ENCODE data around the gene DCST1.

DCST1 gene

DNA sequence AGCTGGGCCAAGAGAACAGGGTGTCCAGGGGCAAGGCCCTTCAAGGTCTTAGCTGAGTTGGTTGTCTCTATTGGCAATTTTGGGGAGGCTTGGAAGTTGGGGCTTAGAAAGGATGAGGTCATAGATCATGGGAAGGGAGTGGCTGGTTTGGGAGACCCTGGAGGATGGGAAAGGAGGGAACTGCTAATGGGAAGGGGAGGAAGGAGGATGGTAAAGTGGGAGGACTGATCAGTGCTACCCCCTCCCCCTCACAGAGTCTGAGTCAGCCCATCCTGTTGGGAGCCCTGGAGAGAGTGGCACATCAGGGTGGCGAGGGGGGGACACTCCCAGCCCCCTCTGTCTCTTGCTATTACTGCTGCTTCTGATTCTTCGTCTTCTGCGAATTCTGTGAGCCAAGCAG lies 35.0 kb downstream of the DCST1 start:
- Histone ChIP-seq H3K9ac (ENCODE audit: low read length) (no peak overlapping the region), H3K4me3 (ENCODE audit: low read length) (no peak overlapping the region), H4K5ac (ENCODE audit: low read length) (no peak overlapping the region), H2AK5ac (ENCODE audit: low read length) (no peak overlapping the region), H3K4me1 (ENCODE audit: control insufficient read depth, low read depth, low read length) (peaks cover 10% of the 10 kb centered on the region), H3K27ac (ENCODE audit: low read depth, low read length) (no peak overlapping the region), H3K23ac (ENCODE audit: low read length) (no peak overlapping the region), H2BK5ac (ENCODE audit: low read length) (no peak overlapping the region), H3K79me1 (ENCODE audit: low read length) (peaks cover 6% of the 10 kb centered on the region), H3K4me2 (ENCODE audit: low read length) (no peak overlapping the region), H3K18ac (ENCODE audit: low read length) (no peak overlapping the region), H2BK120ac (ENCODE audit: low read depth, low read length) (no peak overlapping the region), H4K8ac (ENCODE audit: low read depth, low read length) (no peak overlapping the region), H3K27me3 (ENCODE audit: insufficient read depth, low read length, poor library complexity) (no peaks in the 10 kb centered on the region), H3K79me2 (ENCODE audit: control insufficient read depth, insufficient read depth, low read length) (no peaks in the 10 kb centered on the region), H3K36me3 (ENCODE audit: control insufficient read depth, insufficient read depth, low read length) (peaks cover 2% of the 10 kb centered on the region), H3K56ac (ENCODE audit: low read length) (no peak overlapping the region), H2BK15ac (replicated peaks; ENCODE audit: low read depth) (no peak overlapping the region), H3K4ac (ENCODE audit: low read depth, low read length) (no peak overlapping the region)
- DNase-seq, result no peak
- no CpG with 5 or more reads among the region's 3 CpGs for WGBS (ENCODE audit: extremely low coverage, insufficient coverage, low lambda C conversion rate)

DNA sequence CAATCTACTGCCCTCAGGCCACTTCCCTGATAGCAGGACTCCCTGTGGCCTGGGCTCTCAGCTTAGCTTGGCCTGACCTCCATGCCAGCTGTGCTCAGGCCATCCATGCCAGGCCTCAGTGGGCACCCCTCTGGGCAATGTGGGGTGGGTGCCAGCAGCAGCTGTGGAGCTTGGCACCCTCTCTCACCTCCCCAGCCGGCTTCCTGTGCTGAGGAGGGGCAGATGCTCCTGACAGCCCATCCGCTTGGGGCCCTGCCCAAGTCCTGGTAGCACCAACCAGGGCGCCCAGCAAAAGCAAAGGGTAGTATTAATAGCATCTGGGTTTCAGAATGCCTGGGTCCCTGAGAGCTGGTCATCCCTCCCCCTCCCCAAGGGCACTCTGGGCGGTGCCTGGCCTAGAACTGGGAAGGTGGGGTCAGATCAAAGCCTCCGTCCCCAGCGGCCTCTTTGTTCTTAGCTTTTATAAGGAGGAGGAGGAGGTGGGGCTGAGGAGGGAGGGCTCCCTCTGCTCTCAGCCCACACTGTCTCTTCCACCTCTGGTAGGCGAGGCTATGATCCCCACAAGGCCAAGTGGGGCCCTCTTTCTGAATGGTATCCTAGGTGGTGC lies 36.0 kb downstream of the DCST1 start:
- no peak overlapping the region for H2AK5ac ChIP-seq (ENCODE audit: low read length)
- no peak overlapping the region for H2BK5ac ChIP-seq (ENCODE audit: low read length)
- peaks cover 2% of the 10 kb centered on the region for H3K36me3 ChIP-seq (ENCODE audit: control insufficient read depth, insufficient read depth, low read length)
- no peak overlapping the region for H3K27ac ChIP-seq (ENCODE audit: low read depth, low read length)
- no peak overlapping the region for H2BK15ac ChIP-seq (replicated peaks; ENCODE audit: low read depth)
- DNase-seq, result no peak
- no peaks in the 10 kb centered on the region for H3K27me3 ChIP-seq (ENCODE audit: insufficient read depth, low read length, poor library complexity)
- H2BK120ac ChIP-seq (ENCODE audit: low read depth, low read length), result no peak overlapping the region
- peaks cover 10% of the 10 kb centered on the region for H3K4me1 ChIP-seq (ENCODE audit: control insufficient read depth, low read depth, low read length)
- peaks cover 6% of the 10 kb centered on the region for H3K79me1 ChIP-seq (ENCODE audit: low read length)
- H3K4me3 ChIP-seq (ENCODE audit: low read length), result no peak overlapping the region
- H3K23ac ChIP-seq (ENCODE audit: low read length), result no peak overlapping the region
- H3K79me2 ChIP-seq (ENCODE audit: control insufficient read depth, insufficient read depth, low read length), result no peaks in the 10 kb centered on the region
- WGBS (ENCODE audit: extremely low coverage, insufficient coverage, low lambda C conversion rate), result no CpG with 5 or more reads among the region's 7 CpGs
- H3K18ac ChIP-seq (ENCODE audit: low read length), result no peak overlapping the region
- peak overlapping the region; percentile 4 for H3K4me2 ChIP-seq (ENCODE audit: low read length)
- H3K4ac ChIP-seq (ENCODE audit: low read depth, low read length), result no peak overlapping the region
- H3K9ac ChIP-seq (ENCODE audit: low read length), result peak overlapping the region; percentile 20
- no peak overlapping the region for H4K8ac ChIP-seq (ENCODE audit: low read depth, low read length)
- H4K5ac ChIP-seq (ENCODE audit: low read length), result no peak overlapping the region
- peak overlapping the region; percentile 35 for H3K56ac ChIP-seq (ENCODE audit: low read length)

DNA sequence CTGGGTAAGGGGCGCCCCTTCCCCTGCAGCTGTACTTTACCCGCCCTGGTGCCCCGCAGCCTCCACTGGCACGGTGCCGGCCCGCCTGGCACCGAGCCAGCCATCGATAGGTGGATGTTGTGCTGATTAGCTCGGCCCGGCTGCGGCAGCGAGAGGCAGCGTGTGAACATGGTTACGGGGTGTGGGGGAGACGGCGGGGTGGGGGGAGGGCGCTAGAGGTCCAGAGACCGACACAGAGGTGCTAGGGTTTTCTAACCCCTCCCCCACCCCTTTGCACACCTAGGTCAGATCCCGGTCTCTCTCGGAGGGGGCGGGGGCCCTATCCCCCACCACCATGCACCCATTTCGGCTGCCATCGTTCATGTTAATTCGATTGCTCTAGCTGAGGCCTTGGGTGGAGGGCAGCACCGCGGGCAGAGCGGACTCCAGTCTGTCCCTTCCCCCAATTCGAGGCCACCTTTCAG lies 36.6 kb downstream of the DCST1 start:
- Histone ChIP-seq H3K79me2 (ENCODE audit: control insufficient read depth, insufficient read depth, low read length) (no peaks in the 10 kb centered on the region), H3K79me1 (ENCODE audit: low read length) (peaks cover 6% of the 10 kb centered on the region), H4K8ac (ENCODE audit: low read depth, low read length) (no peak overlapping the region), H3K9ac (ENCODE audit: low read length) (peak overlapping the region; percentile 55), H2BK5ac (ENCODE audit: low read length) (no peak overlapping the region), H2BK15ac (replicated peaks; ENCODE audit: low read depth) (no peak overlapping the region), H3K56ac (ENCODE audit: low read length) (peak overlapping the region; percentile 35), H3K18ac (ENCODE audit: low read length) (no peak overlapping the region), H3K4ac (ENCODE audit: low read depth, low read length) (no peak overlapping the region), H3K36me3 (ENCODE audit: control insufficient read depth, insufficient read depth, low read length) (peaks cover 2% of the 10 kb centered on the region), H3K23ac (ENCODE audit: low read length) (no peak overlapping the region), H2AK5ac (ENCODE audit: low read length) (no peak overlapping the region), H3K27ac (ENCODE audit: low read depth, low read length) (no peak overlapping the region), H3K4me1 (ENCODE audit: control insufficient read depth, low read depth, low read length) (peaks cover 9% of the 10 kb centered on the region), H3K4me2 (ENCODE audit: low read length) (peak overlapping the region; percentile 78), H3K27me3 (ENCODE audit: insufficient read depth, low read length, poor library complexity) (no peaks in the 10 kb centered on the region), H3K4me3 (ENCODE audit: low read length) (no peak overlapping the region), H2BK120ac (ENCODE audit: low read depth, low read length) (no peak overlapping the region), H4K5ac (ENCODE audit: low read length) (no peak overlapping the region)
- no peak for DNase-seq
- WGBS (ENCODE audit: extremely low coverage, insufficient coverage, low lambda C conversion rate), result no CpG with 5 or more reads among the region's 28 CpGs

DNA sequence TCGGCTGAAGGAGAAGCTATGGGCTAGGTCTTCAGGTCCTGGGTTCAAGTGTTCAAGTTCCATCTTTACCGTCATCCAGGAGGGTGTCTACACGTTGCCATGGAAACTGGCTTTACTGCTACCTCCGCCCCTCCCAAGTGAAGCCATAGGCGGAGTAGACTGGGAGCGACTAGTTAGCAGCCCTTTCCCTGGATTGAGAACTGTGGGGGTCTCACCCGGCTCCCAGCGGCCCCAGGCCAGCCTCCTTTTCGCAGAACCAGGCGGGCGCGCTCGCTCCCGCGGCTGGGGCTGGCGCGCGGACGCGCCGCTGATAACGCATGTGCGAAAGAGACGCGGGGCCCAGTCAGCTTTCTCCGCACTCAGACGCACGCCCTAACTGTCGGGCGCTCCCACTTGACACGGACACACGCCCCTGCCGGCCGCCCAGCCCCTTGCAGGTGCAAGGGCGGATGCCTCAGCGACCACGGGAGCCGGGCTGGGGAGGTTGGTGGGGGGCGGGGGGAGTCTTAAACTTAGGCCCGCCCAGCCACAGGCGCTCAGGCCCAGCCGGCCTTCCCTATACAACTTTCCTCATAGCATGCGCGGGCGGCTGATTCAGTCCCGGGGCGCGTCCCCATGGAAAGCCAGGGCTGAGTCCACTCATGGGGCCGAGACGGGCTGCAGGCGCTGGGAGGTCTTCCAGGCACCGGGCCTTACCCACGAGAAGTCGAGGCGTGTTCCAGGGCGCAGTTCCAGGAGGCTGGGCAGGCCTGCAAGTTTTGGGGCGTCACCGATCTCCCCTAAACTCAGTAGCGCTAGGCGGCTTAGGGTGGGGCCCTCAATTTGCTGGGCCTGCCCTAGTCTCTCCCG lies 37.3 kb downstream of the DCST1 start:
- H3K27me3 ChIP-seq (ENCODE audit: insufficient read depth, low read length, poor library complexity), result no peaks in the 10 kb centered on the region
- peaks cover 2% of the 10 kb centered on the region for H3K36me3 ChIP-seq (ENCODE audit: control insufficient read depth, insufficient read depth, low read length)

DNA sequence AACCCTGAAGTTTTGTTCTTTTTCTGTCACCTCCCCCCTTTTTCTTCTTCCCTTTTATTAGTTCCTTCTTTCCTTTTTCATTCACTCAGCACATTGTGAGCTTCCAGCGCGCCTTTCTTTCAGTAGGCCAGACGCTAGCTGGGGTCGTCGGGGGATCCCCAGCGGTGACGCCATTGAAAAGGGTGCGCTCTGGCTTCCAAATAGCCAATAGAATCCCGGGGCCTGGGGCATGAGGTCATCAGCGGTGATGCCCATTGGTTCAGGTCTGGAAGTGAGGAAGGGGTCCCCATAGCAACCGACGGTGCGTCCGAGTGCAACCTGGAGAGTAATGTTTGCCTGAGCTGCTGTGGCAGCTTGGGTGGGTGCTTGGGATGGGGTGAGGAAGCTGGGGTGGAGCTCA lies 38.1 kb downstream of the DCST1 start:
- H3K27me3 ChIP-seq (ENCODE audit: insufficient read depth, low read length, poor library complexity), result no peaks in the 10 kb centered on the region
- no peak overlapping the region for H3K4ac ChIP-seq (ENCODE audit: low read depth, low read length)
- H3K18ac ChIP-seq (ENCODE audit: low read length), result no peak overlapping the region
- no peak overlapping the region for H2BK5ac ChIP-seq (ENCODE audit: low read length)
- H2BK120ac ChIP-seq (ENCODE audit: low read depth, low read length), result no peak overlapping the region
- H3K27ac ChIP-seq (ENCODE audit: low read depth, low read length), result no peak overlapping the region
- peaks cover 8% of the 10 kb centered on the region for H3K4me1 ChIP-seq (ENCODE audit: control insufficient read depth, low read depth, low read length)
- peaks cover 2% of the 10 kb centered on the region for H3K36me3 ChIP-seq (ENCODE audit: control insufficient read depth, insufficient read depth, low read length)
- no peak overlapping the region for H3K4me3 ChIP-seq (ENCODE audit: low read length)
- no peak overlapping the region for H3K56ac ChIP-seq (ENCODE audit: low read length)
- H4K5ac ChIP-seq (ENCODE audit: low read length), result no peak overlapping the region
- H3K9ac ChIP-seq (ENCODE audit: low read length), result no peak overlapping the region
- WGBS (ENCODE audit: extremely low coverage, insufficient coverage, low lambda C conversion rate), result no CpG with 5 or more reads among the region's 14 CpGs
- DNase-seq, result peak; percentile 86
- H3K4me2 ChIP-seq (ENCODE audit: low read length), result no peak overlapping the region
- no peak overlapping the region for H3K23ac ChIP-seq (ENCODE audit: low read length)
- H2AK5ac ChIP-seq (ENCODE audit: low read length), result no peak overlapping the region
- no peak overlapping the region for H2BK15ac ChIP-seq (replicated peaks; ENCODE audit: low read depth)
- no peaks in the 10 kb centered on the region for H3K79me2 ChIP-seq (ENCODE audit: control insufficient read depth, insufficient read depth, low read length)
- H3K79me1 ChIP-seq (ENCODE audit: low read length), result no peaks in the 10 kb centered on the region
- no peak overlapping the region for H4K8ac ChIP-seq (ENCODE audit: low read depth, low read length)

More for the DNA sequence above, 37.3 kb downstream of the DCST1 start:
- Histone ChIP-seq H4K5ac (ENCODE audit: low read length) (no peak overlapping the region), H3K56ac (ENCODE audit: low read length) (peak overlapping the region; percentile 35), H3K4me2 (ENCODE audit: low read length) (peak overlapping the region; percentile 78), H3K27ac (ENCODE audit: low read depth, low read length) (no peak overlapping the region), H3K4me3 (ENCODE audit: low read length) (no peak overlapping the region), H2AK5ac (ENCODE audit: low read length) (no peak overlapping the region), H2BK5ac (ENCODE audit: low read length) (no peak overlapping the region), H3K4me1 (ENCODE audit: control insufficient read depth, low read depth, low read length) (peaks cover 8% of the 10 kb centered on the region), H2BK120ac (ENCODE audit: low read depth, low read length) (no peak overlapping the region), H3K23ac (ENCODE audit: low read length) (no peak overlapping the region), H3K9ac (ENCODE audit: low read length) (peak overlapping the region; percentile 55), H3K79me1 (ENCODE audit: low read length) (peaks cover 6% of the 10 kb centered on the region), H3K79me2 (ENCODE audit: control insufficient read depth, insufficient read depth, low read length) (no peaks in the 10 kb centered on the region), H2BK15ac (replicated peaks; ENCODE audit: low read depth) (no peak overlapping the region), H3K4ac (ENCODE audit: low read depth, low read length) (no peak overlapping the region), H3K18ac (ENCODE audit: low read length) (no peak overlapping the region), H4K8ac (ENCODE audit: low read depth, low read length) (no peak overlapping the region)
- WGBS (ENCODE audit: extremely low coverage, insufficient coverage, low lambda C conversion rate), result no CpG with 5 or more reads among the region's 61 CpGs
- DNase-seq, result peak; percentile 94

Data from mesendoderm (in vitro differentiated cells).